Neutrophil (primary cell): ENCODE measurements around the gene ETAA1.

ENCODE experiments used
- H3K27ac ChIP-seq: fragments of 200-600 bp; sonication (generic); 2 replicates; pipeline ENCODE4 v1.5.1; 2016; ENCODE audit warnings: mild to moderate bottlenecking, moderate library complexity
- H3K27me3 ChIP-seq: fragments of 200-600 bp; sonication (generic); 2 replicates; pipeline ENCODE4 v1.6.0; 2016; ENCODE audit warnings: mild to moderate bottlenecking
- H3K36me3 ChIP-seq: fragments of 200-600 bp; sonication (generic); 2 replicates; pipeline ENCODE4 v1.5.1; 2017
- H3K4me1 ChIP-seq, 2 experiments: fragments of 200-600 bp in 1 of 2; sonication (generic) in 1 of 2; 1 replicate in 1 of 2; 2 replicates in 1 of 2; pipeline versions ENCODE4 v1.5.1 to v1.6.1; 2013 to 2016; ENCODE audit warnings: low read depth in 1 of 2, low read length in 1 of 2, mild to moderate bottlenecking in 1 of 2, moderate library complexity in 1 of 2; ENCODE audit not compliant: control insufficient read depth in 1 of 2, insufficient read depth in 1 of 2
- H3K4me3 ChIP-seq, 2 experiments: fragments of 200-600 bp in 1 of 2; sonication (generic) in 1 of 2; 1 replicate in 1 of 2; 2 replicates in 1 of 2; pipeline ENCODE4 v1.5.1; 2013 to 2016; ENCODE audit warnings: low read depth in 1 of 2, low read length in 1 of 2, mild to moderate bottlenecking in 1 of 2, moderate library complexity in 1 of 2
- H3K9me3 ChIP-seq: fragments of 200-600 bp; sonication (generic); 2 replicates; pipeline ENCODE4 v1.5.1; 2016
- CTCF ChIP-seq: fragments of 200-600 bp; sonication (generic); IDR thresholded peaks from 2 replicates; pipeline ENCODE4 v1.5.1; 2016; ENCODE audit warnings: antibody characterized with exemption

Gene ETAA1

GRCh38 chr2:67408346-67408745 is 11.2 kb downstream of the ETAA1 start:
- no peak overlapping the region for H3K4me3 ChIP-seq
- no peak overlapping the region for H3K27ac ChIP-seq
- no peaks in the 10 kb centered on the region for H3K9me3 ChIP-seq
- no peaks in the 10 kb centered on the region for H3K27me3 ChIP-seq
- no peaks in the 10 kb centered on the region for H3K4me1 ChIP-seq
- TF ChIP-seq CTCF = no peak
- peaks cover 24% of the 10 kb centered on the region for H3K36me3 ChIP-seq

GRCh38 chr2:67412424-67412823 is 15.3 kb downstream of the ETAA1 start:
- TF ChIP-seq CTCF = no peak
- no peaks in the 10 kb centered on the region for H3K4me1 ChIP-seq
- H3K4me3 ChIP-seq = no peak overlapping the region
- H3K36me3 ChIP-seq = peaks cover 10% of the 10 kb centered on the region
- H3K9me3 ChIP-seq = no peaks in the 10 kb centered on the region
- H3K27ac ChIP-seq = no peak overlapping the region
- H3K27me3 ChIP-seq = no peaks in the 10 kb centered on the region

- Histone ChIP-seq H3K4me1 (no peaks in the 10 kb centered on the region), H3K4me3 (no peak overlapping the region), H3K9me3 (no peaks in the 10 kb centered on the region), H3K27ac (no peak overlapping the region), H3K36me3 (peaks cover 10% of the 10 kb centered on the region), H3K27me3 (no peaks in the 10 kb centered on the region)
- no peak for TF ChIP-seq CTCF
Observed at GRCh38 chr2:67414867-67415266, 17.7 kb downstream of the ETAA1 start.

- no peaks in the 10 kb centered on the region for H3K4me1 ChIP-seq
- no peak for TF ChIP-seq CTCF
- H3K36me3 ChIP-seq = peaks cover 3% of the 10 kb centered on the region
- H3K27me3 ChIP-seq = no peaks in the 10 kb centered on the region
- no peaks in the 10 kb centered on the region for H3K9me3 ChIP-seq
- no peak overlapping the region for H3K4me3 ChIP-seq
- H3K27ac ChIP-seq = no peak overlapping the region
Observed at GRCh38 chr2:67416136-67416535, 19.0 kb downstream of the ETAA1 start.

GRCh38 chr2:67423489-67423888 is 26.4 kb downstream of the ETAA1 start:
- Histone ChIP-seq H3K4me1 (no peaks in the 10 kb centered on the region), H3K4me3 (no peak overlapping the region), H3K27me3 (no peaks in the 10 kb centered on the region), H3K27ac (no peak overlapping the region), H3K36me3 (no peaks in the 10 kb centered on the region), H3K9me3 (no peaks in the 10 kb centered on the region)
- no peak for TF ChIP-seq CTCF

GRCh38 chr2:67436221-67436620 is 39.1 kb downstream of the ETAA1 start:
- TF ChIP-seq CTCF = no peak
- Histone ChIP-seq H3K4me3 (no peak overlapping the region), H3K36me3 (no peaks in the 10 kb centered on the region), H3K27me3 (no peaks in the 10 kb centered on the region), H3K27ac (no peak overlapping the region), H3K9me3 (no peaks in the 10 kb centered on the region), H3K4me1 (no peaks in the 10 kb centered on the region)
